Body of pancreas (tissue), 4 donors: ENCODE data around the gene MYH14. TPM values are rescaled to one million over a fixed set of nuclear protein-coding genes. Genes with fewer than 3 reads are reported as not detected.
"Not testable (repeated sequence)": the region's sequence is repeated elsewhere in the genome, so short reads cannot be mapped to it uniquely, and the experiment has no call there.

Experiments used
- ATAC-seq: fragments of 150-250 bp; one replicate; pipeline ENCODE4 v1.9.1; 2016
- DNase-seq, 4 donors: peaks; one replicate each; pipeline ENCODE4 v3.0.0-alpha.2; 2019
- H3K27ac ChIP-seq, 4 donors: fragments of 200-600 bp; sonication (generic); 1 replicate in 3 of 4; 2 replicates in 1 of 4; pipeline versions ENCODE4 v1.5.1 to v1.6.1; 2016 to 2019; ENCODE audit warnings: mild to moderate bottlenecking in 1 of 4, mixed read lengths in 1 of 4, moderate library complexity in 1 of 4
- H3K27me3 ChIP-seq, 2 donors: fragments of 200-600 bp; sonication (generic); one replicate each; pipeline ENCODE4 v1.6.0; 2016; ENCODE audit warnings: mild to moderate bottlenecking in 1 of 2
- H3K36me3 ChIP-seq, 2 donors: fragments of 200-600 bp; sonication (generic); replicated peaks in 1 of 2; 2 replicates each; pipeline ENCODE4 v1.5.1; 2016; ENCODE audit warnings: low read depth in 2 of 2; ENCODE audit not compliant: insufficient read depth in 1 of 2
- H3K4me1 ChIP-seq: fragments of 200-600 bp; sonication (generic); one replicate; pipeline ENCODE4 v1.6.0; 2016
- H3K4me3 ChIP-seq, 2 donors: fragments of 200-600 bp; sonication (generic); 1 replicate in 1 of 2; 2 replicates in 1 of 2; pipeline ENCODE4 v1.5.1; 2016 to 2019
- H3K9me3 ChIP-seq, 3 donors: fragments of 200-600 bp; sonication (generic); 1 replicate in 2 of 3; 2 replicates in 1 of 3; pipeline ENCODE4 v1.5.1; 2016
- CTCF ChIP-seq, 7 experiments: fragments of 450-650 bp in 4 of 7; fragments of 200-600 bp in 3 of 7; sonication (generic) in 3 of 7; IDR thresholded peaks; one replicate each; pipeline ENCODE4 v1.5.1; 2016 to 2019; ENCODE audit warnings: antibody characterized with exemption in 7 of 7
- POLR2A ChIP-seq, 3 donors: fragments of 450-650 bp; IDR thresholded peaks; one replicate each; pipeline ENCODE4 v1.6.1; 2016; ENCODE audit warnings: antibody characterized with exemption in 3 of 3, mild to moderate bottlenecking in 2 of 3
- WGBS, 2 donors: methylation state at CpG; one replicate each; pipeline ENCODE4 v1.1.5; 2017; 5-methylcytosine and 5-hydroxymethylcytosine counted together
- intact Hi-C: fragments of 100-400 bp; cut with DNase I; formaldehyde crosslinking; loops from one replicate; pipeline ENCODE4 v1.15.1; 2023
- total RNA-seq, 2 donors: library from RNA; depleted of rRNA; stranded (reverse); fragments of >200 nt; gene quantifications; one replicate each; pipeline ENCODE4 v1.1.0, GENCODE V29; 2016

Gene MYH14
- total RNA-seq, 2 donors from 2014 or later: 40.9 to 61.2 TPM

DNA sequence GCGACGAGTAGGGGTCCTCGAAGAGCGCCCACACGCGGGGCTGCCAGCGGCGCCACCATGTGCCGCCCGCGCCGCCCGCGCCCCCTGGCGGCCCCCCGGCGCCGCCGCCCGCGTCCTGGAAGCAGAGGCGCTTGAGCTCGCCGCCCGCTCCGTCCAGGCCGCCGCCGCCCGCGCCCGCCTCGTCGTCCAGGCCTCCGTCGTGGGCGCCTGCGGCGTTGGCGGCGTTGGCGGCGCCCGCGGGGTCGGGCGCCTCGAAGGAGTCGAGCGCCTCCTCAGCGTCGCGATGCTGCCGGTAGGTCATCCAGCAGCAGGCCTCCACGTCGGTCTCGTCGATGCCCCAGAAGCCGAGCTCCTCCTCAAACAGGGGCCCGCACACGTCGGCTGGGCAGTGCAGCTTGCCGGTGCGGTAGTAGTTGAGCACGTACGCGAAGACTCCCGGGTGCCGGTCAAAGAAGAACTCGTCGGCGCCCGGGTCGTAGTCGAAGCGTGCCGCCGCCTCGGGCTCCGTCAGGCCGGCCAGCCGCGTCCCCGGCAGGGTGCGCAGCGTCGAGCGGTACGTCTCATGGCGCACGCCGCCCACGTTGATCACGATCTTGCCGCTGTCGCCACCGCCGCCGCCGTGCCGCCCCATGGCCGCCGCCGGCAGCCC, 124.9 kb downstream of the MYH14 start:
- H3K27ac ChIP-seq: peak overlapping the region in 2 of 4 donors; percentile 49 to 54
- peaks cover 72% of the 10 kb centered on the region for H3K4me1 ChIP-seq
- H3K4me3 ChIP-seq: no peak overlapping the region
- 3% methylated on average over 51 of the region's 104 CpGs; no CpG with 5 or more reads in 1 of the 2 donors for WGBS, 2 donors
- intact Hi-C loops: no loop called here
- no peaks in the 10 kb centered on the region for H3K9me3 ChIP-seq
- ATAC-seq (no peak), DNase-seq (peak in 3 of 4 donors; percentile 37 to 45 (median 40))
- H3K27me3 ChIP-seq: no peaks in the 10 kb centered on the region
- TF ChIP-seq POLR2A (IDR thresholded peaks at IDR 0.05): no peak
- TF ChIP-seq CTCF (IDR thresholded peaks at IDR 0.05): peak in 3 of 7 experiments; percentile 32 to 42 (median 32)
- no peaks in the 10 kb centered on the region for H3K36me3 ChIP-seq

- ATAC-seq (no peak), DNase-seq (no peak)
- 0% methylated on average over 5 of the region's 40 CpGs; no CpG with 5 or more reads in 1 of the 2 donors for WGBS, 2 donors
- intact Hi-C loops: no loop called here
- Histone ChIP-seq H3K27ac (no peak overlapping the region), H3K4me1 (peaks cover 74% of the 10 kb centered on the region), H3K27me3 (no peaks in the 10 kb centered on the region), H3K9me3 (no peaks in the 10 kb centered on the region), H3K4me3 (no peak overlapping the region), H3K36me3 (no peaks in the 10 kb centered on the region)
- TF ChIP-seq CTCF (IDR thresholded peaks at IDR 0.05) (peak in 2 of 7 experiments; percentile 28 to 42), POLR2A (IDR thresholded peaks at IDR 0.05) (no peak)
Observed at GRCh38 chr19:50328873-50329145, 125.4 kb downstream of the MYH14 start.

DNA sequence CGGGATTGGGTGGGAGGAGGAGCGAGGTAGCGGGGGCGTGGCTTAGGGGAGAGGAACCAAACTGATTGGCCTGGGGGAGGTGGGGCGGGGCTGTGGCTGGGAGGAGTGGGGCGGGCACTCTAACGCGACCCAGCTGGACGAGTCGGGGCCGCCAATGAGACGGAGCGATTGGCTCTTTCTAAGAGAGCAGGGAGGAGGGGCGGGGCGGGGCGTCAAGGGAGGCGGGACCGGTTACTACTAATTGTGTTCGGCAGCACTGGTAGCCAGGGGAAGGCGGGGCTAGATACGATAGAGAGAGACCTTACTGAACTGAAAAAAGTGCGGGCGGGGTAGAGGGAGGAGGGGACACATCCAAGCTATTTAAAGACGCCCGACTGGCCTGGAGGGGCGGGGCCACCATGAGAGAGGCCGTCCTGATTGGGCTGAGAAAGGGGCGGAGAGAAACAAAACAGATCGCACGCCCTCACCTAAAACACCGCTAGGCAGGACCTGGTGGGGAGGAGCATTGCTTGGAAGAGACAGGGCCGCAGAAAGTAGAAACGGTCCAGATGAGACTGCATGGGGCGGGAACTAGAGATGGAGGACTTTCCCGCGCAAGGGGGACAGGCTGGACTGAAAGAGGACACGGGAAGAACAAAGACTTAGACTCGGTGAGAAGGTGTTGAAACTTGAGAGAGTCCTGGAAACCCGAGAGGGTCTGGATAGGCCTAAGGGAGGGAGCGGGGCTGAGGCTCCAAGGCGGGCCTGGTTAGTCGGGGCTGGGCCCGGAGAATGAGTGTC, 125.9 kb downstream of the MYH14 start, which contains the start of gene KCNC3:
TSS of gene KCNC3 (minus strand) at position 232 of the 780 bp plus-strand sequence. CDS start 295 bp downstream, outside the sequence.
- TF ChIP-seq CTCF (IDR thresholded peaks at IDR 0.05) (peak in 1 of 7 experiments; percentile 13), POLR2A (IDR thresholded peaks at IDR 0.05) (peak; percentile 40 to 77 (median 65))
- H3K27me3 ChIP-seq: no peaks in the 10 kb centered on the region
- intact Hi-C loops: no loop called here
- no peak within 1 kb of the TSS for H3K4me3 ChIP-seq
- ATAC-seq: peak; percentile 84
- no peaks in the 10 kb centered on the region for H3K9me3 ChIP-seq
- WGBS, 2 donors: 2 to 4% methylated on average over 37 to 43 of the region's 43 CpGs
- H3K4me1 ChIP-seq: peaks cover 79% of the 10 kb centered on the region
- peak within 1 kb of the TSS; percentile 50 to 78 (median 74) for H3K27ac ChIP-seq
- no peaks in the 10 kb centered on the region for H3K36me3 ChIP-seq
- peak; percentile 100 for DNase-seq

DNA sequence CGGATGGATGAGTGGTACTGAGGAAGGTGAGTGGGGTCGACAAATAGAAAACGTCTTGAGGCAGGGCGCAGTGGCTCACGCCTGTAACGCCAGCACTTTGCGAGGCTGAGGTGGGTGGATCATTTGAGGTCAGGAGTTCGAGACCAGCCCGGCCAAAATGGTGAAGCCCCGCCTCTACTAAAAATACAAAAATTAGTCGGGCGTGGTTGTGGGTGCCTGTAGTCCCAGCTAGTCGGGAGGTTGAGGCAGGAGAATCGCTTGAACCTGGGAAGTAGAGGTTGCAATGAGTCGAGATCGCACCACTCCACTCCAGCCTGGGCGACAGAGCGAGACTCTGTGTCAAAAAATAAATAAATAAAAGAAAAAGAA, 126.5 kb downstream of the MYH14 start:
- Histone ChIP-seq H3K27ac (peak overlapping the region; percentile 50 to 78 (median 74)), H3K4me1 (peaks cover 85% of the 10 kb centered on the region)
- DNase-seq, intact Hi-C loops, H3K9me3 ChIP-seq, H3K36me3 ChIP-seq, H3K27me3 ChIP-seq, H3K4me3 ChIP-seq, ATAC-seq: not testable (repeated sequence)
- 28 to 34% methylated on average over 17 to 18 of the region's 18 CpGs for WGBS, 2 donors

DNA sequence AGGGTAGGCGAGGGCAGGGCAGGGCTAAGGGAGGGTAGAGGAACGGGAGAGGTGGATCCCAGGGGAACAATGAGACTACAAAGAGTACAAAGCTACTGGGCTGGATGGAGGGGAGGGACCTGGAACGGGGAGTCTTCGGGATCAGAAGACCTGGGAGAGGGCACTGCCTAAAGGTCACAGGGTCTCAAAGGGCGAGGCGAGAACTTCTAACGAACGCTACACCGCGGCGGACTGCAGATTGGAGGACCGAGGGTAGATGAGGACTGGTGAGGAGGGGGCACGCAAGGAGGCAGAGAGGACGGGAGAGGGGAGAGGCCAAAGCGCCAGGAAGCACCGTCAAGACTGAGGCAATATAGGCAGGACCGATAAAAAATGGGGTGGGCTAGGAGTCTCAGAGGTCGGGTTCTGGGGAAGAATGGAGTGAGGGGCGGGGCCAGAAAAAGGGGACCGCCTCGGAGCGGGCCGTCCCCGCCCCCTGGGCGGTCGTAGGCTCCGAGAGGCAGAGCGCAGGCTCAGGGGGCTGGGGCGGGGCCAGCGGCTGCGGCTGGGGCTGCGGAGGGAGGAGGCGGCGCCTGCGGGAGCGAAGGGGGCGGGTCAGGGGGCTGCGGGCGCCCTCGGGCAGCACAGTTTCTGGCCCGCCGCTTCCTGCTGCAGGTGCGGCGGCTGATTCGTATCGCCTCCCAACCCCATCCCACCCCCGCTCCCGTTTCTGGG, 127.1 kb downstream of the MYH14 start:
- 8 to 9% methylated on average over 38 to 48 of the region's 48 CpGs for WGBS, 2 donors
- Histone ChIP-seq H3K27ac (peak overlapping the region in 3 of 4 donors; percentile 72 to 83 (median 78)), H3K4me1 (peaks cover 87% of the 10 kb centered on the region), H3K4me3 (no peak overlapping the region), H3K36me3 (no peaks in the 10 kb centered on the region), H3K27me3 (no peaks in the 10 kb centered on the region), H3K9me3 (no peaks in the 10 kb centered on the region)
- ATAC-seq (peak; percentile 25), DNase-seq (peak; percentile 82 to 91 (median 88))
- TF ChIP-seq CTCF (IDR thresholded peaks at IDR 0.05) (peak in 1 of 7 experiments; percentile 8), POLR2A (IDR thresholded peaks at IDR 0.05) (peak in 1 of 3 donors; percentile 51)
- intact Hi-C loops: no loop called here
